ENCODE data around the gene C16orf78. TPM values are rescaled to one million over a fixed set of nuclear protein-coding genes. Genes with fewer than 3 reads are reported as not detected.

The C16orf78 gene
- total RNA-seq, 4 donors from 2014 or later: not detected

DNA sequence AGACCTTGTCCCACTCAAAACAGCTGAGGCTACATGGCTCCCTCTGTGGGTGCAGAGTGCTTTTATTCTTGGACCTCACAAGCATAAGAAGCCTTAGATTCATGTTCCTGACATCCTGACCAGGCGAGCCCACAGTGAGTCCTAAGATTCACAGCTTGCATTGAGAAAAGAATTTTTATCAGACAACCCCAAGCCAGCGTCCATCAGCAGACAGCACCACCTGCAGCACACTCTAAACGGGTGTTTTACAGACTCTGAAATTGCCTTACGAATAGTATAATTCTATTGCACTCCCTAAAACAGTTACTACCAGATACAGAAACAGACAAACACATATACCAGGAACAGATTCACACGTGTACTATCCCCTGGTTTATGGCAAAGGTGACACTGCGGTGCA lies 31.9 kb downstream of the C16orf78 start:
- TF ChIP-seq POLR2A (IDR thresholded peaks at IDR 0.05) (no peak), CTCF (IDR thresholded peaks at IDR 0.05) (no peak)
- intact Hi-C loops (cut with DNase I; ENCODE audit: low total_unique reads): loop anchor here (5.0 kb wide), 1 partner anchor 517 kb away; no protein-coding TSS in a partner anchor

DNA sequence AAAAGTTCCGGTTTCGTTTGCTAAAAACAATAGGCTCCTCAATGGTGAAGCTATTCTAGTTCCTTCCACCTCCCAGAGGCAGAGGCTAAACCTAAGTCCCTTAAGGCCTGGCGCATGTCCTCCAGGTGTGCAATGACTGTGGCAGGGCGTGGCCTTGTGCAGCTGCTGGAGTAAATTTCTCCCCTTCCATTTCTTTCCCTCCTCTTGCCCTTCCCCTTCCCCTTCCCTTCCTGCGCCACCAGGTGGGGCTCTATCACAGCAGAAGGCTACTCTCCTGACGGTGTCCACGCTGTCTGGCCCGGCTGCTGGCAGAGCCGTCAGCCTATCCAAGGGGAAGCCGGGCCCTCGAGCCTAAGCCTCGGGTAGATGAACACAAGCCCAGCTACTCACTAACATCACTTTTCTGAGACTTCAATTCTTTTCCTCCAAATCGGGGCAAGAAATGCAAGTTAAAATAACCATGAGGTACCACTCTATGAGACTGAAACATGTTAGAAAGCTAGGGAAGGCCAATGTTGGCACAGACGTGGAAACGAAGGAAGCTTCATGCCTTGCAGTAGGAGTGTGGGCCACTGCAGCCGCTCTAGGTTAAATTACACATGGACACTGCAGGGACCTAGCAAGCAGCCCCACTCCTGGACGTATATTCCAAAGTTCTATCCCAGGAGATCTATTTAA lies 34.4 kb downstream of the C16orf78 start:
- intact Hi-C loops (cut with DNase I; ENCODE audit: low total_unique reads): loop anchor here (5.0 kb wide), 1 partner anchor 514 kb away; no protein-coding TSS in a partner anchor
- Histone ChIP-seq H3K9me3 (no peaks in the 10 kb centered on the region), H3K36me3 (no peaks in the 10 kb centered on the region), H3K27ac (no peak overlapping the region), H3K27me3 (no peaks in the 10 kb centered on the region), H3K4me1 (no peaks in the 10 kb centered on the region), H3K4me3 (no peak overlapping the region)
- peak; percentile 80 to 85 for DNase-seq
- TF ChIP-seq CTCF (IDR thresholded peaks at IDR 0.05) (peak; percentile 86 to 96 (median 94)), POLR2A (IDR thresholded peaks at IDR 0.05) (no peak)

More for the DNA sequence above, 31.9 kb downstream of the C16orf78 start:
- Histone ChIP-seq H3K27ac (no peak overlapping the region), H3K27me3 (no peaks in the 10 kb centered on the region), H3K36me3 (no peaks in the 10 kb centered on the region), H3K4me3 (no peak overlapping the region), H3K4me1 (no peaks in the 10 kb centered on the region), H3K9me3 (no peaks in the 10 kb centered on the region)
- no peak for DNase-seq

GRCh38 chr16:49409121-49409520 lies 35.5 kb downstream of the C16orf78 start:
- no peak overlapping the region for H3K27ac ChIP-seq
- no peak overlapping the region for H3K4me3 ChIP-seq
- no peak for DNase-seq
- H3K9me3 ChIP-seq: no peaks in the 10 kb centered on the region
- intact Hi-C loops (cut with DNase I; ENCODE audit: low total_unique reads): loop anchor here (5.0 kb wide), 1 partner anchor 513 kb away; no protein-coding TSS in a partner anchor
- no peaks in the 10 kb centered on the region for H3K36me3 ChIP-seq
- no peaks in the 10 kb centered on the region for H3K27me3 ChIP-seq
- H3K4me1 ChIP-seq: no peaks in the 10 kb centered on the region
- TF ChIP-seq CTCF (IDR thresholded peaks at IDR 0.05) (no peak), POLR2A (IDR thresholded peaks at IDR 0.05) (no peak)

GRCh38 chr16:49410226-49410625 lies 36.6 kb downstream of the C16orf78 start:
- intact Hi-C loops (cut with DNase I; ENCODE audit: low total_unique reads): no loop called here
- Histone ChIP-seq H3K27ac (no peak overlapping the region), H3K27me3 (no peaks in the 10 kb centered on the region), H3K9me3 (no peaks in the 10 kb centered on the region), H3K4me1 (no peaks in the 10 kb centered on the region), H3K4me3 (no peak overlapping the region), H3K36me3 (no peaks in the 10 kb centered on the region)
- DNase-seq: no peak
- TF ChIP-seq CTCF (IDR thresholded peaks at IDR 0.05): no peak

- TF ChIP-seq CTCF (IDR thresholded peaks at IDR 0.05) (no peak), POLR2A (IDR thresholded peaks at IDR 0.05) (no peak)
- Histone ChIP-seq H3K9me3 (no peaks in the 10 kb centered on the region), H3K4me3 (no peak overlapping the region), H3K36me3 (no peaks in the 10 kb centered on the region), H3K4me1 (no peaks in the 10 kb centered on the region), H3K27ac (no peak overlapping the region), H3K27me3 (no peaks in the 10 kb centered on the region)
- intact Hi-C loops (cut with DNase I; ENCODE audit: low total_unique reads): no loop called here
- no peak for DNase-seq
Measured at GRCh38 chr16:49411121-49411970, 37.7 kb downstream of the C16orf78 start.
